HEK293 (cell line): ENCODE results near the gene TUFM.

Experiments
- FEZF1 ChIP-seq: fragments of 450-650 bp; formaldehyde crosslinking; IDR thresholded peaks from 2 replicates; pipeline ENCODE4 v1.5.1; 2016; ENCODE audit warnings: missing biosample characterization, missing genetic modification characterization
- GLI2 ChIP-seq: fragments of 450-650 bp; formaldehyde crosslinking; IDR thresholded peaks from 2 replicates; pipeline ENCODE4; 2017; ENCODE audit warnings: missing biosample characterization, missing genetic modification characterization, low read depth, borderline replicate concordance
- GLIS2 ChIP-seq: fragments of 450-650 bp; formaldehyde crosslinking; IDR thresholded peaks from 2 replicates; pipeline ENCODE4 v1.5.1; 2016; ENCODE audit warnings: missing biosample characterization, missing genetic modification characterization
- HOXC10 ChIP-seq: sonication (generic); formaldehyde crosslinking; IDR thresholded peaks from 2 replicates; pipeline ENCODE4 v1.8.1; 2023; ENCODE audit warnings: mild to moderate bottlenecking, missing genetic modification reagents
- TCF7L2 ChIP-seq: IDR thresholded peaks from 2 replicates; pipeline ENCODE4 v1.6.1; 2011; ENCODE audit warnings: low read depth, mild to moderate bottlenecking, inconsistent platforms, low read length, moderate library complexity, borderline replicate concordance
- ZBTB8A ChIP-seq: fragments of 450-650 bp; formaldehyde crosslinking; IDR thresholded peaks from 2 replicates; pipeline ENCODE4 v1.5.1; 2016; ENCODE audit warnings: missing biosample characterization, missing genetic modification characterization
- ZNF114 ChIP-seq: fragments of 450-650 bp; formaldehyde crosslinking; IDR thresholded peaks from 2 replicates; pipeline ENCODE4 v1.5.0; 2017; ENCODE audit warnings: missing biosample characterization, missing genetic modification characterization
- ZNF132 ChIP-seq: fragments of 450-650 bp; formaldehyde crosslinking; IDR thresholded peaks from 2 replicates; pipeline ENCODE4 v1.5.1; 2017; ENCODE audit warnings: missing biosample characterization, missing genetic modification characterization, borderline replicate concordance
- ZNF157 ChIP-seq: fragments of 450-650 bp; formaldehyde crosslinking; IDR thresholded peaks from 2 replicates; pipeline ENCODE4 v1.5.1; 2016; ENCODE audit warnings: missing biosample characterization, missing genetic modification characterization
- ZNF19 ChIP-seq: fragments of 450-650 bp; formaldehyde crosslinking; IDR thresholded peaks from 2 replicates; pipeline ENCODE4; 2016; ENCODE audit warnings: missing biosample characterization, missing genetic modification characterization, low read depth
- ZNF211 ChIP-seq: fragments of 450-650 bp; formaldehyde crosslinking; IDR thresholded peaks from 2 replicates; pipeline ENCODE4 v1.5.1; 2016; ENCODE audit warnings: low read depth, missing biosample characterization, missing genetic modification characterization
- ZNF239 ChIP-seq: fragments of 450-650 bp; formaldehyde crosslinking; IDR thresholded peaks from 2 replicates; pipeline ENCODE4 v1.5.1; 2016; ENCODE audit warnings: missing biosample characterization, missing genetic modification characterization
- ZNF37A ChIP-seq: fragments of 450-650 bp; IDR thresholded peaks from 2 replicates; pipeline ENCODE4 v1.5.1; 2018; ENCODE audit warnings: missing biosample characterization, missing genetic modification characterization
- ZNF501 ChIP-seq: fragments of 450-650 bp; formaldehyde crosslinking; IDR thresholded peaks from 2 replicates; pipeline ENCODE4 v1.5.1; 2016; ENCODE audit warnings: missing biosample characterization, missing genetic modification characterization
- ZNF514 ChIP-seq: fragments of 450-650 bp; formaldehyde crosslinking; IDR thresholded peaks from 2 replicates; pipeline ENCODE4 v1.5.1; 2016; ENCODE audit warnings: missing biosample characterization, missing genetic modification characterization
- ZNF549 ChIP-seq: fragments of 450-650 bp; IDR thresholded peaks from 2 replicates; pipeline ENCODE4 v1.5.1; 2018; ENCODE audit warnings: missing biosample characterization, missing genetic modification characterization, mild to moderate bottlenecking, inconsistent platforms, moderate library complexity
- ZNF626 ChIP-seq: fragments of 450-650 bp; sonication (Bioruptor Pico); formaldehyde crosslinking; IDR thresholded peaks from 2 replicates; pipeline ENCODE4 v1.5.1; 2018; ENCODE audit warnings: missing biosample characterization, missing genetic modification characterization, inconsistent platforms
- ZNF629 ChIP-seq: fragments of 450-650 bp; formaldehyde crosslinking; IDR thresholded peaks from 2 replicates; pipeline ENCODE4 v1.5.1; 2017; ENCODE audit warnings: missing biosample characterization, missing genetic modification characterization
- ZNF747 ChIP-seq: fragments of 450-650 bp; formaldehyde crosslinking; IDR thresholded peaks from 2 replicates; pipeline ENCODE4 v1.5.1; 2016; ENCODE audit warnings: missing biosample characterization, missing genetic modification characterization
- ZXDB ChIP-seq: fragments of 450-650 bp; formaldehyde crosslinking; IDR thresholded peaks from 2 replicates; pipeline ENCODE4 v1.5.1; 2016; ENCODE audit warnings: missing biosample characterization, missing genetic modification characterization
- TF ChIP-seq, protein P1 (sequence below): fragments of 450-650 bp; formaldehyde crosslinking; IDR thresholded peaks from 2 replicates; pipeline ENCODE4 v1.5.1; 2016; ENCODE audit warnings: missing biosample characterization, missing genetic modification characterization, low read depth
- TF ChIP-seq, protein P2 (sequence below): IDR thresholded peaks from 2 replicates; pipeline ENCODE4 v1.6.1; 2011; ENCODE audit warnings: mild to moderate bottlenecking, low read depth, low read length, borderline replicate concordance
- TF ChIP-seq, protein P3 (sequence below): fragments of 450-650 bp; formaldehyde crosslinking; IDR thresholded peaks from 2 replicates; pipeline ENCODE4 v1.5.1; 2016; ENCODE audit warnings: missing biosample characterization, missing genetic modification characterization
- TF ChIP-seq, protein P4 (sequence below): fragments of 450-650 bp; formaldehyde crosslinking; IDR thresholded peaks from 2 replicates; pipeline ENCODE4 v1.5.1; 2016; ENCODE audit warnings: missing biosample characterization, missing genetic modification characterization
- TF ChIP-seq, protein P5 (sequence below): fragments of 450-650 bp; formaldehyde crosslinking; IDR thresholded peaks from 2 replicates; pipeline ENCODE4 v1.5.1; 2017; ENCODE audit warnings: missing biosample characterization, missing genetic modification characterization
- TF ChIP-seq, protein P6 (sequence below): fragments of 450-650 bp; formaldehyde crosslinking; IDR thresholded peaks from 2 replicates; pipeline ENCODE4 v1.5.1; 2016; ENCODE audit warnings: missing biosample characterization, missing genetic modification characterization
- TF ChIP-seq, protein P7 (sequence below): fragments of 450-650 bp; formaldehyde crosslinking; IDR thresholded peaks from 2 replicates; pipeline ENCODE4 v1.5.1; 2017; ENCODE audit warnings: missing biosample characterization, missing genetic modification characterization

TUFM gene

DNA sequence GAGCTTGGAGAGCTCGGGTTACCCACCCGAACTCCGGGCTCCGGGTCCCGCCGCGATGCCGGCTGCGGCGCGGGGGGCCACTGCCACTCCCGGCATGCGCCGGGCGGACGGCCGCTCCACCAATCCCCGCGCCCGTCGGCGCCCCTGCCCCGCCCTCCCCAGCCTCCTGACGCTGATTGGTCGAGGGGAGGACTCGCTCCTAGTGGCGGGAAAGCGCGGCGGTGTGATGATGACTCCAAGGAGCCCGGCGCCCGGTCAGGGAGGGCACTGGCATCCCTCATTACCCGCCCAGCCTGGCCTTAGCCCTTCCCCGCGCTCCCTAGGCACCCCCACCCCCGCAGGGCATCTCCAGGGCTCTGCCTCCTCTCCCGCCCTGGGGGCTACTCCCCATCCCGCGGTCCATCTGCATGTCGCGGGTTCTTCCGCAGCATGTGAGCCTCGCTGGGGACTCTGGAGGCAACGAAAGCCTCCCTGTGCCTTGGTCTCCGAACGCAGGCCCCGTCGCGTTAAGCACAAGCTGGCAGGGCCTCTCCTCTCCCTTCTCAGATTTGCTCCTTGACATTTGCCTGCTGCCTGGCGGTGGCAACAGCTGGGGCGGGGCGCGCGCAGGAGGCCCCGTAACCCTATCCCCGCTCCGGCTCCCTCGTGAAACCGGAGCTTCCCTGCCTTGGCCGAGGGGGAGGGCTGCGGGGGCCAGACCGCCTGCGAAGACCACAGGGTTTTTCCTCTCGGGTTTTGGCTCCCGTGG, 33.9 kb upstream of the TUFM start (continued):
- TF ChIP-seq, protein P1, sequence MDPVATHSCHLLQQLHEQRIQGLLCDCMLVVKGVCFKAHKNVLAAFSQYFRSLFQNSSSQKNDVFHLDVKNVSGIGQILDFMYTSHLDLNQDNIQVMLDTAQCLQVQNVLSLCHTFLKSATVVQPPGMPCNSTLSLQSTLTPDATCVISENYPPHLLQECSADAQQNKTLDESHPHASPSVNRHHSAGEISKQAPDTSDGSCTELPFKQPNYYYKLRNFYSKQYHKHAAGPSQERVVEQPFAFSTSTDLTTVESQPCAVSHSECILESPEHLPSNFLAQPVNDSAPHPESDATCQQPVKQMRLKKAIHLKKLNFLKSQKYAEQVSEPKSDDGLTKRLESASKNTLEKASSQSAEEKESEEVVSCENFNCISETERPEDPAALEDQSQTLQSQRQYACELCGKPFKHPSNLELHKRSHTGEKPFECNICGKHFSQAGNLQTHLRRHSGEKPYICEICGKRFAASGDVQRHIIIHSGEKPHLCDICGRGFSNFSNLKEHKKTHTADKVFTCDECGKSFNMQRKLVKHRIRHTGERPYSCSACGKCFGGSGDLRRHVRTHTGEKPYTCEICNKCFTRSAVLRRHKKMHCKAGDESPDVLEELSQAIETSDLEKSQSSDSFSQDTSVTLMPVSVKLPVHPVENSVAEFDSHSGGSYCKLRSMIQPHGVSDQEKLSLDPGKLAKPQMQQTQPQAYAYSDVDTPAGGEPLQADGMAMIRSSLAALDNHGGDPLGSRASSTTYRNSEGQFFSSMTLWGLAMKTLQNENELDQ = no peak
- TF ChIP-seq ZNF114 (no peak), ZNF37A (tag by site-specific recombination) (no peak), ZNF514 (tag by site-specific recombination) (no peak), FEZF1 (tag by site-specific recombination) (peak; percentile 73), ZNF239 (tag by site-specific recombination) (no peak), GLIS2 (tag by site-specific recombination) (peak; percentile 92), ZNF132 (no peak), ZNF19 (tag by site-specific recombination) (no peak), ZNF549 (tag by site-specific recombination) (no peak), ZNF501 (tag by site-specific recombination) (peak; percentile 80; the same call in 1 of the 2 replicates), GLI2 (tag by site-specific recombination) (no peak), ZNF747 (tag by site-specific recombination) (no peak), HOXC10 (no peak), ZNF157 (no peak), TCF7L2 (no peak), ZNF629 (tag by site-specific recombination) (peak; percentile 45), ZNF626 (no peak), ZBTB8A (tag by site-specific recombination) (peak; percentile 94), ZXDB (tag by site-specific recombination) (peak; percentile 88), ZNF211 (tag by site-specific recombination) (no peak)
- TF ChIP-seq, protein P2, sequence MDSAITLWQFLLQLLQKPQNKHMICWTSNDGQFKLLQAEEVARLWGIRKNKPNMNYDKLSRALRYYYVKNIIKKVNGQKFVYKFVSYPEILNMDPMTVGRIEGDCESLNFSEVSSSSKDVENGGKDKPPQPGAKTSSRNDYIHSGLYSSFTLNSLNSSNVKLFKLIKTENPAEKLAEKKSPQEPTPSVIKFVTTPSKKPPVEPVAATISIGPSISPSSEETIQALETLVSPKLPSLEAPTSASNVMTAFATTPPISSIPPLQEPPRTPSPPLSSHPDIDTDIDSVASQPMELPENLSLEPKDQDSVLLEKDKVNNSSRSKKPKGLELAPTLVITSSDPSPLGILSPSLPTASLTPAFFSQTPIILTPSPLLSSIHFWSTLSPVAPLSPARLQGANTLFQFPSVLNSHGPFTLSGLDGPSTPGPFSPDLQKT = no peak
- TF ChIP-seq, protein P3, sequence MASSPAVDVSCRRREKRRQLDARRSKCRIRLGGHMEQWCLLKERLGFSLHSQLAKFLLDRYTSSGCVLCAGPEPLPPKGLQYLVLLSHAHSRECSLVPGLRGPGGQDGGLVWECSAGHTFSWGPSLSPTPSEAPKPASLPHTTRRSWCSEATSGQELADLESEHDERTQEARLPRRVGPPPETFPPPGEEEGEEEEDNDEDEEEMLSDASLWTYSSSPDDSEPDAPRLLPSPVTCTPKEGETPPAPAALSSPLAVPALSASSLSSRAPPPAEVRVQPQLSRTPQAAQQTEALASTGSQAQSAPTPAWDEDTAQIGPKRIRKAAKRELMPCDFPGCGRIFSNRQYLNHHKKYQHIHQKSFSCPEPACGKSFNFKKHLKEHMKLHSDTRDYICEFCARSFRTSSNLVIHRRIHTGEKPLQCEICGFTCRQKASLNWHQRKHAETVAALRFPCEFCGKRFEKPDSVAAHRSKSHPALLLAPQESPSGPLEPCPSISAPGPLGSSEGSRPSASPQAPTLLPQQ (tag by site-specific recombination) = peak; percentile 72
- TF ChIP-seq, protein P4, sequence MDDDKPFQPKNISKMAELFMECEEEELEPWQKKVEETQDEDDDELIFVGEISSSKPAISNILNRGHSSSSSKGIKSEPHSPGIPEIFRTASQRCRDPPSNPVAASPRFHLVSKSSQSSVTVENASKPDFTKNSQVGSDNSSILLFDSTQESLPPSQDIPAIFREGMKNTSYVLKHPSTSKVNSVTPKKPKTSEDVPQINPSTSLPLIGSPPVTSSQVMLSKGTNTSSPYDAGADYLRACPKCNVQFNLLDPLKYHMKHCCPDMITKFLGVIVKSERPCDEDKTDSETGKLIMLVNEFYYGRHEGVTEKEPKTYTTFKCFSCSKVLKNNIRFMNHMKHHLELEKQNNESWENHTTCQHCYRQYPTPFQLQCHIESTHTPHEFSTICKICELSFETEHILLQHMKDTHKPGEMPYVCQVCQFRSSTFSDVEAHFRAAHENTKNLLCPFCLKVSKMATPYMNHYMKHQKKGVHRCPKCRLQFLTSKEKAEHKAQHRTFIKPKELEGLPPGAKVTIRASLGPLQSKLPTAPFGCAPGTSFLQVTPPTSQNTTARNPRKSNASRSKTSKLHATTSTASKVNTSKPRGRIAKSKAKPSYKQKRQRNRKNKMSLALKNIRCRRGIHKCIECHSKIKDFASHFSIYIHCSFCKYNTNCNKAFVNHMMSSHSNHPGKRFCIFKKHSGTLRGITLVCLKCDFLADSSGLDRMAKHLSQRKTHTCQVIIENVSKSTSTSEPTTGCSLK (tag by site-specific recombination) = no peak
- TF ChIP-seq, protein P5, sequence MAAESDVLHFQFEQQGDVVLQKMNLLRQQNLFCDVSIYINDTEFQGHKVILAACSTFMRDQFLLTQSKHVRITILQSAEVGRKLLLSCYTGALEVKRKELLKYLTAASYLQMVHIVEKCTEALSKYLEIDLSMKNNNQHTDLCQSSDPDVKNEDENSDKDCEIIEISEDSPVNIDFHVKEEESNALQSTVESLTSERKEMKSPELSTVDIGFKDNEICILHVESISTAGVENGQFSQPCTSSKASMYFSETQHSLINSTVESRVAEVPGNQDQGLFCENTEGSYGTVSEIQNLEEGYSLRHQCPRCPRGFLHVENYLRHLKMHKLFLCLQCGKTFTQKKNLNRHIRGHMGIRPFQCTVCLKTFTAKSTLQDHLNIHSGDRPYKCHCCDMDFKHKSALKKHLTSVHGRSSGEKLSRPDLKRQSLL (tag by site-specific recombination) = peak; percentile 76; the same call in 1 of the 2 replicates
- TF ChIP-seq, protein P6, sequence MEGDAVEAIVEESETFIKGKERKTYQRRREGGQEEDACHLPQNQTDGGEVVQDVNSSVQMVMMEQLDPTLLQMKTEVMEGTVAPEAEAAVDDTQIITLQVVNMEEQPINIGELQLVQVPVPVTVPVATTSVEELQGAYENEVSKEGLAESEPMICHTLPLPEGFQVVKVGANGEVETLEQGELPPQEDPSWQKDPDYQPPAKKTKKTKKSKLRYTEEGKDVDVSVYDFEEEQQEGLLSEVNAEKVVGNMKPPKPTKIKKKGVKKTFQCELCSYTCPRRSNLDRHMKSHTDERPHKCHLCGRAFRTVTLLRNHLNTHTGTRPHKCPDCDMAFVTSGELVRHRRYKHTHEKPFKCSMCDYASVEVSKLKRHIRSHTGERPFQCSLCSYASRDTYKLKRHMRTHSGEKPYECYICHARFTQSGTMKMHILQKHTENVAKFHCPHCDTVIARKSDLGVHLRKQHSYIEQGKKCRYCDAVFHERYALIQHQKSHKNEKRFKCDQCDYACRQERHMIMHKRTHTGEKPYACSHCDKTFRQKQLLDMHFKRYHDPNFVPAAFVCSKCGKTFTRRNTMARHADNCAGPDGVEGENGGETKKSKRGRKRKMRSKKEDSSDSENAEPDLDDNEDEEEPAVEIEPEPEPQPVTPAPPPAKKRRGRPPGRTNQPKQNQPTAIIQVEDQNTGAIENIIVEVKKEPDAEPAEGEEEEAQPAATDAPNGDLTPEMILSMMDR (tag by site-specific recombination) = peak; percentile 6; the same call in 1 of the 2 replicates
- TF ChIP-seq, protein P7, sequence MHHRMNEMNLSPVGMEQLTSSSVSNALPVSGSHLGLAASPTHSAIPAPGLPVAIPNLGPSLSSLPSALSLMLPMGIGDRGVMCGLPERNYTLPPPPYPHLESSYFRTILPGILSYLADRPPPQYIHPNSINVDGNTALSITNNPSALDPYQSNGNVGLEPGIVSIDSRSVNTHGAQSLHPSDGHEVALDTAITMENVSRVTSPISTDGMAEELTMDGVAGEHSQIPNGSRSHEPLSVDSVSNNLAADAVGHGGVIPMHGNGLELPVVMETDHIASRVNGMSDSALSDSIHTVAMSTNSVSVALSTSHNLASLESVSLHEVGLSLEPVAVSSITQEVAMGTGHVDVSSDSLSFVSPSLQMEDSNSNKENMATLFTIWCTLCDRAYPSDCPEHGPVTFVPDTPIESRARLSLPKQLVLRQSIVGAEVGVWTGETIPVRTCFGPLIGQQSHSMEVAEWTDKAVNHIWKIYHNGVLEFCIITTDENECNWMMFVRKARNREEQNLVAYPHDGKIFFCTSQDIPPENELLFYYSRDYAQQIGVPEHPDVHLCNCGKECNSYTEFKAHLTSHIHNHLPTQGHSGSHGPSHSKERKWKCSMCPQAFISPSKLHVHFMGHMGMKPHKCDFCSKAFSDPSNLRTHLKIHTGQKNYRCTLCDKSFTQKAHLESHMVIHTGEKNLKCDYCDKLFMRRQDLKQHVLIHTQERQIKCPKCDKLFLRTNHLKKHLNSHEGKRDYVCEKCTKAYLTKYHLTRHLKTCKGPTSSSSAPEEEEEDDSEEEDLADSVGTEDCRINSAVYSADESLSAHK = no peak
